Adrenal gland (tissue), 5 donors: ENCODE data around the gene TNXB.
"Not testable (repeated sequence)": the region's sequence is repeated elsewhere in the genome, so short reads cannot be mapped to it uniquely, and the experiment has no call there.

ENCODE experiments used
- POLR2A ChIP-seq, 2 donors: fragments of 450-650 bp; IDR thresholded peaks; one replicate each; pipeline ENCODE4 v1.6.1; 2017; ENCODE audit warnings: antibody characterized with exemption in 2 of 2, mild to moderate bottlenecking in 2 of 2, moderate library complexity in 1 of 2
- TF ChIP-seq, protein P1 (sequence below), 6 experiments: fragments of 450-650 bp in 4 of 6; fragments of 200-600 bp in 2 of 6; sonication (generic) in 1 of 6; IDR thresholded peaks; 1 replicate in 5 of 6; 2 replicates in 1 of 6; pipeline versions ENCODE4 v1.5.1 to v1.8.0; 2016 to 2021; ENCODE audit warnings: antibody characterized with exemption in 6 of 6, mild to moderate bottlenecking in 2 of 6, moderate library complexity in 1 of 6
- donor health status: DM: no; HTN: no; CAD: no.

DNA sequence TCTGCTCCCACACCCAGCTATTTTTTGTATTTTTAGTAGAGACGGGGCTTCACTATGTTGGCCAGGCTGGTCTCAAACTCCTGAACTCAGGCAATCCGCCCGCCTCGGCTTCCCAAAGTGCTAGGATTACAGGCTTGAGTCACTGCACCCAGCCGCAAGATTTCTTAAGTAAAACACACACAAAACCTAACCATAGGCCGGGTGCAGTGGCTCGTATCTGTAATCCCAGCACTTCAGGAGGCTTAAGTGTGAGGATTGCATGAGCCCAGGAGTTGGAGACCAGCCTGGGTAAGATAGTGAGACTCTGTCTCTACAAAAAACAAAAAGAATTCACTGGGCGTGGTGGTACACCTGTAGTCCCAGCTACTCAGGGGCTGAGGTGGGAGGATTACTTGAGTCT, 8.9 kb downstream of the TNXB start:
- TF ChIP-seq POLR2A (IDR thresholded peaks at IDR 0.05) = not testable (repeated sequence)
- TF ChIP-seq, protein P1, sequence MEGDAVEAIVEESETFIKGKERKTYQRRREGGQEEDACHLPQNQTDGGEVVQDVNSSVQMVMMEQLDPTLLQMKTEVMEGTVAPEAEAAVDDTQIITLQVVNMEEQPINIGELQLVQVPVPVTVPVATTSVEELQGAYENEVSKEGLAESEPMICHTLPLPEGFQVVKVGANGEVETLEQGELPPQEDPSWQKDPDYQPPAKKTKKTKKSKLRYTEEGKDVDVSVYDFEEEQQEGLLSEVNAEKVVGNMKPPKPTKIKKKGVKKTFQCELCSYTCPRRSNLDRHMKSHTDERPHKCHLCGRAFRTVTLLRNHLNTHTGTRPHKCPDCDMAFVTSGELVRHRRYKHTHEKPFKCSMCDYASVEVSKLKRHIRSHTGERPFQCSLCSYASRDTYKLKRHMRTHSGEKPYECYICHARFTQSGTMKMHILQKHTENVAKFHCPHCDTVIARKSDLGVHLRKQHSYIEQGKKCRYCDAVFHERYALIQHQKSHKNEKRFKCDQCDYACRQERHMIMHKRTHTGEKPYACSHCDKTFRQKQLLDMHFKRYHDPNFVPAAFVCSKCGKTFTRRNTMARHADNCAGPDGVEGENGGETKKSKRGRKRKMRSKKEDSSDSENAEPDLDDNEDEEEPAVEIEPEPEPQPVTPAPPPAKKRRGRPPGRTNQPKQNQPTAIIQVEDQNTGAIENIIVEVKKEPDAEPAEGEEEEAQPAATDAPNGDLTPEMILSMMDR (IDR thresholded peaks at IDR 0.05) = not testable (repeated sequence)
